Measurements from ENCODE around the gene AHCYL2.

The AHCYL2 gene

DNA sequence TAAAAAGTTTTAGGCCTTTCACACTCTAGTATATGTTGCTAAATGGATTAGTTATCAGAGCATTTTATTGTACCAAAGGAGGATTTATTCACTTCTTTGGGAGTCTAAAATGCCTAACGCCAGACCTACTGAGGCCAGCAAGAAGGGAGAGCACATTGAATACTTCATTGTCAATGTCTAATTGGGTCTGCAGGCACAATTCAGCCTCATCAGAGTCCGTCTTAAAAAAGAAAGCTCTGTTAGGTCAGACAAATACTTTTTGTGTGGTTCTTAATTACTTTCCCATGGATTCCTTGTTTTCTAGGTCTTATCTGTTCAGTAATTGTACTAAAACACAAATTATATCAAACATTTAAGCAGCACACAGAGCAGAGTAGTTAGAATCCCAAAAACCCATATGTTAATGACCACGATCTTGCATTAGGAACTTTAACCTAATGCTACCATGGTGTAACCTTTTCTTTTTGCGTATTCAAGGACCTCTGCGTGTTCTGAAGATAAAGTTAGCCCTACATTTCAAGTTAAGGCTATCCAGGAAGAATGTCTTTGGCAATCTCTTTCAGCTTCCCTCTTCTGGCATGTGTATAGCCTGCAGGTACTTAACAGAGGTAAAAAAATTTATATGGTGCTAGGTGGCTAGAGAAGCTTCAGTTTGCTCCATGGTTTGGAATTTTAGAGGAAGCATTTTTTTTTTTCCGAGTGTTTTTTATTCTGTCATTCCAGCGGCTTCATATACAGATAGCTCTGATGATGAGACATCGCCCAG, 163.7 kb downstream of the AHCYL2 start:
- no peak for DNase-seq (ENCODE audit: extremely low spot score)
- ChIA-PET POLR2A (interaction anchor here (0.8 kb wide), 1 partner anchor 8 kb away, joined by 5 read pairs; no protein-coding TSS in a partner anchor), CTCF (interaction anchor here (0.6 to 2.5 kb wide), 5 partner anchors 13 to 182 kb away, joined by 3 to 11 read pairs (median 4); no protein-coding TSS in a partner anchor)
- TF ChIP-seq FOXK2 (IDR thresholded peaks at IDR 0.05) (no peak), SUZ12 (IDR thresholded peaks at IDR 0.05) (no peak), SP1 (IDR thresholded peaks at IDR 0.05) (no peak), BHLHE40 (IDR thresholded peaks at IDR 0.05; ENCODE audit: borderline replicate concordance) (no peak), TARDBP (IDR thresholded peaks at IDR 0.05) (no peak), L3MBTL2 (conservative IDR thresholded peaks at IDR 0.05) (no peak), CTBP1 (IDR thresholded peaks at IDR 0.05; ENCODE audit: borderline replicate concordance) (no peak), FOXA1 (IDR thresholded peaks at IDR 0.05) (no peak), HDGF (IDR thresholded peaks at IDR 0.05; ENCODE audit: borderline replicate concordance) (no peak), FOXM1 (IDR thresholded peaks at IDR 0.05; ENCODE audit: borderline replicate concordance) (no peak), ELF4 (IDR thresholded peaks at IDR 0.05) (no peak), ZNF384 (IDR thresholded peaks at IDR 0.05) (no peak), LEF1 (IDR thresholded peaks at IDR 0.05; ENCODE audit: borderline replicate concordance) (no peak), ARNT (IDR thresholded peaks at IDR 0.05) (no peak), NFRKB (IDR thresholded peaks at IDR 0.05) (no peak)
- TF ChIP-seq, protein P1, sequence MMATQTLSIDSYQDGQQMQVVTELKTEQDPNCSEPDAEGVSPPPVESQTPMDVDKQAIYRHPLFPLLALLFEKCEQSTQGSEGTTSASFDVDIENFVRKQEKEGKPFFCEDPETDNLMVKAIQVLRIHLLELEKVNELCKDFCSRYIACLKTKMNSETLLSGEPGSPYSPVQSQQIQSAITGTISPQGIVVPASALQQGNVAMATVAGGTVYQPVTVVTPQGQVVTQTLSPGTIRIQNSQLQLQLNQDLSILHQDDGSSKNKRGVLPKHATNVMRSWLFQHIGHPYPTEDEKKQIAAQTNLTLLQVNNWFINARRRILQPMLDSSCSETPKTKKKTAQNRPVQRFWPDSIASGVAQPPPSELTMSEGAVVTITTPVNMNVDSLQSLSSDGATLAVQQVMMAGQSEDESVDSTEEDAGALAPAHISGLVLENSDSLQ (IDR thresholded peaks at IDR 0.05) = no peak

DNA sequence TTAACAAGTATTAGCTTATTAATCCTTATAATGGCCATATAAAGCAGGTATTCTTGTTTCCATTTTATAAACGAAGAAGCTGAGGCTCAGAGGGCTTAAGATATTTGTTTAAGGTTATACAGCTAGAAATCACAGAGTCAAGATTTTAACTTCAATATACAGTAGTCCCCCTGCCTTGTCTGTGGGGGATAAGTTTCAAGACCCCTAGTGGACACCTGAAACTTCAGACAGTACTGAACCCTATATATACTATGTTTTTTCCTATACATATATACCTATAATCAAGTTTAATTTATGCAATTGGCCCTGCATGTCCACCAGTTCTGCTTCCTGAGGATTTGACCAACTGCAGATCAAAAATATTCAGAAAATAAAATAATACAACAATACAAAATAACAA, 165.0 kb downstream of the AHCYL2 start:
- TF ChIP-seq CTBP1 (IDR thresholded peaks at IDR 0.05; ENCODE audit: borderline replicate concordance) (no peak), FOXK2 (IDR thresholded peaks at IDR 0.05) (no peak), FOXA1 (IDR thresholded peaks at IDR 0.05) (no peak), SP1 (IDR thresholded peaks at IDR 0.05) (no peak), TARDBP (IDR thresholded peaks at IDR 0.05) (no peak), ELF4 (IDR thresholded peaks at IDR 0.05) (no peak), NFRKB (IDR thresholded peaks at IDR 0.05) (no peak), BHLHE40 (IDR thresholded peaks at IDR 0.05; ENCODE audit: borderline replicate concordance) (no peak)
- TF ChIP-seq, protein P1 (IDR thresholded peaks at IDR 0.05) = no peak
- DNase-seq (ENCODE audit: extremely low spot score) = no peak
- CTCF ChIA-PET = interaction anchor here (0.7 to 2.5 kb wide), 3 partner anchors 11 to 22 kb away, joined by 3 to 11 read pairs (median 4); no protein-coding TSS in a partner anchor
- POLR2A ChIA-PET = no interaction called here

DNA sequence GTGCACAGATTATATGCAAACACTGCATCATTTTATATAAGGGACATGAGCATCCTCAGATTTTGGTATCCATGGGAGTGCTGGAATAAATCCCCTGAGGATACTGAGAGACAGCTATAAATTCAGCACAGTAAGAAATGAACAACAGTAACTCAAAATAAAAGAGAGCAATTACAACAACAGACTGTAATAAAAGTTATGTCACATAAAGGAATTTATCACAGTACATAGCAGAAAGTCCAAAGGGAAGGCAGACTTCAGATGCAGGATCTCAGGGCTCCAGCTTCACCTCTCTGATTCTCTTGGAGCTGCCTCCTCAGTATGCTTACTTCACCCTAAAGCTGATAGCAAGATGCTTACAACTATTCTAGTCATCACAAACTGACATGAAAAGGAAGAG, 165.5 kb downstream of the AHCYL2 start:
- no peak for DNase-seq (ENCODE audit: extremely low spot score)
- CTCF ChIA-PET = interaction anchor here (1.3 to 2.5 kb wide), 2 partner anchors 14 to 23 kb away, joined by 3 to 11 read pairs; no protein-coding TSS in a partner anchor
- POLR2A ChIA-PET = no interaction called here
- TF ChIP-seq TARDBP (IDR thresholded peaks at IDR 0.05) = no peak
- no peak for TF ChIP-seq LEF1 (IDR thresholded peaks at IDR 0.05; ENCODE audit: borderline replicate concordance)
- no peak for TF ChIP-seq ZNF384 (IDR thresholded peaks at IDR 0.05)
- no peak for TF ChIP-seq HDGF (IDR thresholded peaks at IDR 0.05; ENCODE audit: borderline replicate concordance)
- no peak for TF ChIP-seq ELF4 (IDR thresholded peaks at IDR 0.05)
- no peak for TF ChIP-seq BHLHE40 (IDR thresholded peaks at IDR 0.05; ENCODE audit: borderline replicate concordance)
- TF ChIP-seq FOXM1 (IDR thresholded peaks at IDR 0.05; ENCODE audit: borderline replicate concordance) = no peak

DNA sequence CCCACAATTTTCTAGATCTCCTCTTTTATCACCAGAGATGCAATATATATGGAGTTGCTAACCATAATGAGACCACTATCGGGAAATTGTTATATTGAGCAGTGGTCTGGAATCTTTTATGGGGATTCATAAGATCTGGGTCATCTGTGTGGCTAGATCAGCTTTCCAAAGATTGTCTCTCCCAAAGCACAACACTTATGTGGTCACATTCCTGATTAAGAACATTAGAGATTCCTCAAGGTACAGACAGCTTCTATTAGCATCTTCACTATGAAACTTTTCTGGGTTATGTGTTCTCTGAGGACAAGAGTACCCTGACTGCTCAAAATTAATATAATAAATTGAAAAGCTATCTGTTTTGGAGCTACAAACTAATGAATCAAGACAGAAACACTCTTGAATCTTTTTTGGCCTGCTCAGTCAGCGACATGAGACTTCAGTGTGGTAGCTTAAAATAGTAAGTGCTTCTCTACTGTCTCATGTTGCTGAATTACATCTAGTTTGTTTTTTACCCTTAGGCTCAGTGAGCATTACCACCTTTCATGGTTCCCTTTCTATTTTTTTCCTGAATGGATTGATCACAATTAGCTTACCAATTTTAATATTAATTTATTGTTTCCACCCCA, 166.8 kb downstream of the AHCYL2 start:
- no peak for DNase-seq (ENCODE audit: extremely low spot score)
- ChIA-PET POLR2A (no interaction called here), CTCF (no interaction called here)
- TF ChIP-seq, protein P1 (IDR thresholded peaks at IDR 0.05) = no peak
- TF ChIP-seq HDGF (IDR thresholded peaks at IDR 0.05; ENCODE audit: borderline replicate concordance) = no peak
- TF ChIP-seq ELF4 (IDR thresholded peaks at IDR 0.05) = no peak

DNA sequence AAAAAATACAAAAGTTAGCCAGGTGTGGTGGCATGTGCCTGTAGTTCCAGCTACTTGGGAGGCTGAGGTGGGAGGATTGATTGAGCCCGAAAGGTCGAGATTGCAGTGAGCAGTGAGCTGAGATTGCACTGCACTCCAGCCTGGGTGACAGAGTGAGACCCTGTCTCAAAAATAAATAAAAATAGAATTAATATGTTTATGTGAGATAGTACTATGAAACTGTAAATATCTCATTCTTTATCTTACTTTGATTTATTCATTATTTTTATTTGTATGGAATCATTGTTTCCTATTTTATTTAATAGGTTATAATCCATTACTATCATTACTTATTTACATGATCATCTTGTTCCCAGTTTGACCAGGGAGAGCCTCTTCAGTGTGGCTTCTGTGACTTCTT, 168.4 kb downstream of the AHCYL2 start:
- TF ChIP-seq LEF1 (IDR thresholded peaks at IDR 0.05; ENCODE audit: borderline replicate concordance) (no peak), SP1 (IDR thresholded peaks at IDR 0.05) (no peak), NFRKB (IDR thresholded peaks at IDR 0.05) (no peak), ZNF384 (IDR thresholded peaks at IDR 0.05) (no peak), SUZ12 (IDR thresholded peaks at IDR 0.05) (no peak), ARNT (IDR thresholded peaks at IDR 0.05) (no peak), L3MBTL2 (conservative IDR thresholded peaks at IDR 0.05) (no peak), FOXM1 (IDR thresholded peaks at IDR 0.05; ENCODE audit: borderline replicate concordance) (no peak), FOXA1 (IDR thresholded peaks at IDR 0.05) (no peak), TARDBP (IDR thresholded peaks at IDR 0.05) (no peak), BHLHE40 (IDR thresholded peaks at IDR 0.05; ENCODE audit: borderline replicate concordance) (no peak)
- no peak for DNase-seq (ENCODE audit: extremely low spot score)
- ChIA-PET POLR2A (no interaction called here), CTCF (interaction anchor here (0.8 to 1.0 kb wide), 2 partner anchors 17 to 76 kb away, joined by 3 read pairs; no protein-coding TSS in a partner anchor)

DNA sequence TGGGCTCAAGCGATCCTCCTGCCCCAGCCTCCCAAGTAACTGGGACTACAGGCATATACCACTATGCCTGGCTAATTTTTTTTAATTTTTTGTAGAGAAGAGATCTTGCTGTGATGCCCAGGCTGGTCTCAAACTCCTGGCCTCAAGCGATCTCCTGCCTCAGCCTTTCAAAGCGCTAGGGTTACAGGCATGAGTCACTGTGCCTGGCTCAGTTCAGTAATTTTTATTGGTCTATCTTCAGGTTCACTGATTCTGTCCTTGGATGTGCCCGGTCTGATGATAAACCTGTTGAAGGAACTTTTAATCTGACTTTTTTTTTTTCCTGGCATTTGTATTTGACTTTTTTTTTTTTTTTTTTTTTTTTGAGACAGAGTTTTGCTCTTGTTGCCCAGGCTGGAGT, 169.3 kb downstream of the AHCYL2 start:
- POLR2A ChIA-PET = no interaction called here
- DNase-seq (ENCODE audit: extremely low spot score) = no peak
- no peak for TF ChIP-seq CTBP1 (IDR thresholded peaks at IDR 0.05; ENCODE audit: borderline replicate concordance)
- CTCF ChIA-PET = interaction anchor here (1.0 kb wide), 1 partner anchor 18 kb away, joined by 3 read pairs; no protein-coding TSS in a partner anchor

Data from HEK293T (cell line).